ENCODE data around the gene MCEMP1.

MCEMP1 gene

GRCh38 chr19:7636691-7637373, 40.1 kb upstream of the MCEMP1 start, which contains the start of gene STXBP2:
Gene STXBP2, plus strand, starts transcription at chr19:7637110. Its CDS starts 40 bp downstream, at chr19:7637150.
- TF ChIP-seq ZBTB7A (IDR thresholded peaks at IDR 0.05; ENCODE audit: low read depth) (no peak), TAF1 (IDR thresholded peaks at IDR 0.05; ENCODE audit: low read depth) (peak; percentile 87), REST (IDR thresholded peaks at IDR 0.05; ENCODE audit: low read depth) (no peak), FOXM1 (IDR thresholded peaks at IDR 0.05; ENCODE audit: borderline replicate concordance, low read depth) (no peak), YY1 (IDR thresholded peaks at IDR 0.05; ENCODE audit: low read depth) (peak; percentile 91), CREB1 (IDR thresholded peaks at IDR 0.05; ENCODE audit: low read depth) (no peak), RAD21 (IDR thresholded peaks at IDR 0.05; ENCODE audit: low read depth) (no peak), NFIC (IDR thresholded peaks at IDR 0.05) (no peak), EGR1 (IDR thresholded peaks at IDR 0.05) (peak; percentile 31; the same call in 1 of the 2 replicates), TEAD4 (IDR thresholded peaks at IDR 0.05) (no peak), CEBPB (IDR thresholded peaks at IDR 0.05) (peak; percentile 61; the same call in 1 of the 2 replicates), TCF12 (IDR thresholded peaks at IDR 0.05; ENCODE audit: low read depth) (peak; percentile 20; the same call in 1 of the 2 replicates)
- TF ChIP-seq, protein P1, sequence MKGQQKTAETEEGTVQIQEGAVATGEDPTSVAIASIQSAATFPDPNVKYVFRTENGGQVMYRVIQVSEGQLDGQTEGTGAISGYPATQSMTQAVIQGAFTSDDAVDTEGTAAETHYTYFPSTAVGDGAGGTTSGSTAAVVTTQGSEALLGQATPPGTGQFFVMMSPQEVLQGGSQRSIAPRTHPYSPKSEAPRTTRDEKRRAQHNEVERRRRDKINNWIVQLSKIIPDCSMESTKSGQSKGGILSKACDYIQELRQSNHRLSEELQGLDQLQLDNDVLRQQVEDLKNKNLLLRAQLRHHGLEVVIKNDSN (IDR thresholded peaks at IDR 0.05): peak; percentile 52; the same call in 1 of the 2 replicates
- TF ChIP-seq, protein P2, sequence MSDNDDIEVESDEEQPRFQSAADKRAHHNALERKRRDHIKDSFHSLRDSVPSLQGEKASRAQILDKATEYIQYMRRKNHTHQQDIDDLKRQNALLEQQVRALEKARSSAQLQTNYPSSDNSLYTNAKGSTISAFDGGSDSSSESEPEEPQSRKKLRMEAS (IDR thresholded peaks at IDR 0.05): peak; percentile 100

DNA sequence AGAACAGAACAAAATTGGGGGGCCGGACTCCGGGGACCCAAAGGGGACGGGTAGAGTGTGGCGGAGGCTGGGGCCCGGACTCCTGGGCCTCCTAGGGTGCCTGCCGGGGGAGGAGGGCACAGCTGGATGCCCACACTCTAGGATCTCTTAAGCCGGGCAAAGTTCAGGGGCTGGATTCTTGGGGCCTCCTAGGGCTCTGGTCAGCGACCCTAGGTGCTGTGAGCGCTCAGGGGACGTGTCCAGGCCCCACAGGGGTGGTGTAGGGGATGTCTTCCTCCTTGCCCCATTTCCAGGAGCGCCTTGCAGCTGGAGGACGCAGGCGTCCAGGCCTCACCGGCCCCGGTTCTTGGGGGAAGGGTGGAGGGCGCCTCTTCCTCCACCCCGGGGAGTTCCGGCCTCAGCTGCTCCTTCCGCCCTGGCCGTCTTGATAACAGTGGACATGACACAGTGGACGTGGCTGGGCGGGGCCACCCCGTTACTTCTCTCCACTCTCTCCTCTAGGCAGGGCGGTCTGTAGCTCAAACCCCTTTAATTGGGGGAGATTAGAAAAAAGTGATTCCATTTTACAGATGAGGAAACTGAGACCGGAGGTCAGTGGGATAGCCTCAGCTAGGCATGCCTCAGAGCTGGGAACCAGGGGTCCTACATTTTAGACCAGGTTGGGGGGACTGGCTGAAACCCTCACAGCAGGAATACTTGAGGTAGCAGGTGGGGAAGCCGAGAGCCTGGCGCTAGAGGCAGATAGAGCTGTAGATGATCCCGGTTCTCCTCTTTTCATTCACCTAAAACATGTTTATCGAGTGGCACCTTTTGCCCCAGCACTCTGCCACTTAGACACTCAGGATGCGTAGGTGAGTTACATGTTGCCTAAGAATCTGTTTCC, 39.3 kb upstream of the MCEMP1 start:
- no peak for TF ChIP-seq EP300 (IDR thresholded peaks at IDR 0.05; ENCODE audit: borderline replicate concordance)
- TF ChIP-seq REST (IDR thresholded peaks at IDR 0.05; ENCODE audit: low read depth): no peak
- TF ChIP-seq RAD21 (IDR thresholded peaks at IDR 0.05; ENCODE audit: low read depth): no peak
- TF ChIP-seq, protein P1 (IDR thresholded peaks at IDR 0.05): no peak
- no peak for TF ChIP-seq EGR1 (IDR thresholded peaks at IDR 0.05)
- no peak for TF ChIP-seq TCF12 (IDR thresholded peaks at IDR 0.05; ENCODE audit: low read depth)
- no peak for TF ChIP-seq ZBTB7A (IDR thresholded peaks at IDR 0.05; ENCODE audit: low read depth)
- TF ChIP-seq TEAD4 (IDR thresholded peaks at IDR 0.05): no peak
- TF ChIP-seq, protein P2 (IDR thresholded peaks at IDR 0.05): no peak
- no peak for TF ChIP-seq NFIC (IDR thresholded peaks at IDR 0.05)
- TF ChIP-seq YY1 (IDR thresholded peaks at IDR 0.05; ENCODE audit: low read depth): no peak
- TF ChIP-seq TAF1 (IDR thresholded peaks at IDR 0.05; ENCODE audit: low read depth): no peak; the same call in 1 of the 2 replicates
- no peak for TF ChIP-seq CREB1 (IDR thresholded peaks at IDR 0.05; ENCODE audit: low read depth)

- TF ChIP-seq ZBTB7A (IDR thresholded peaks at IDR 0.05; ENCODE audit: low read depth): no peak
- no peak for TF ChIP-seq REST (IDR thresholded peaks at IDR 0.05; ENCODE audit: low read depth)
- no peak for TF ChIP-seq CREB1 (IDR thresholded peaks at IDR 0.05; ENCODE audit: low read depth)
- TF ChIP-seq TCF12 (IDR thresholded peaks at IDR 0.05; ENCODE audit: low read depth): no peak
Measured at GRCh38 chr19:7638802-7639465, 38.0 kb upstream of the MCEMP1 start.
